Transverse colon (tissue), 4 donors: Measurements from ENCODE around the gene NUP43. TPM values are rescaled to one million over a fixed set of nuclear protein-coding genes. Genes with fewer than 3 reads are reported as not detected.

ENCODE experiments used
- DNase-seq: peaks from one replicate; pipeline ENCODE4 v3.0.0-alpha.2; 2019
- H3K27ac ChIP-seq, 4 donors: fragments of 200-600 bp; sonication (generic); 2 replicates each; pipeline ENCODE4 v1.5.1; 2016 to 2018; ENCODE audit warnings: inconsistent platforms in 4 of 4
- H3K27me3 ChIP-seq: fragments of 200-600 bp; sonication (generic); 2 replicates; pipeline ENCODE4 v1.5.1; 2017; ENCODE audit warnings: inconsistent platforms
- H3K36me3 ChIP-seq, 4 donors: fragments of 200-600 bp; sonication (generic); 2 replicates each; pipeline ENCODE4 v1.5.1; 2017 to 2019; ENCODE audit warnings: inconsistent platforms in 4 of 4
- H3K4me1 ChIP-seq, 4 donors: fragments of 200-600 bp; sonication (generic); 2 replicates each; pipeline ENCODE4 v1.5.1; 2017 to 2020; ENCODE audit warnings: inconsistent platforms in 4 of 4
- H3K4me3 ChIP-seq, 4 donors: fragments of 200-600 bp; sonication (generic); 1 replicate in 1 of 4; 2 replicates in 3 of 4; pipeline versions ENCODE4 v1.5.1 to v1.6.1; 2017 to 2019; ENCODE audit warnings: inconsistent platforms in 4 of 4
- H3K9me3 ChIP-seq, 2 donors: fragments of 200-600 bp; sonication (generic); 2 replicates each; pipeline ENCODE4 v1.5.1; 2017 to 2019; ENCODE audit warnings: inconsistent platforms in 2 of 2
- CTCF ChIP-seq, 5 experiments: fragments of 200-600 bp in 3 of 5; fragments of 450-650 bp in 2 of 5; sonication (generic) in 3 of 5; IDR thresholded peaks; 1 replicate in 2 of 5; 2 replicates in 3 of 5; pipeline ENCODE4 v1.5.1; 2016 to 2017; ENCODE audit warnings: antibody characterized with exemption in 5 of 5, inconsistent platforms in 3 of 5, mild to moderate bottlenecking in 2 of 5, moderate library complexity in 1 of 5
- EP300 ChIP-seq: sonication (generic); formaldehyde crosslinking; IDR thresholded peaks from one replicate; pipeline ENCODE4 v1.6.1; 2017; ENCODE audit warnings: antibody characterized with exemption, low read depth
- POLR2A ChIP-seq: fragments of 450-650 bp; IDR thresholded peaks from one replicate; pipeline ENCODE4 v1.6.1; 2016; ENCODE audit warnings: antibody characterized with exemption, mild to moderate bottlenecking, moderate library complexity
- POLR2AphosphoS5 ChIP-seq, 3 donors: sonication (generic); formaldehyde crosslinking; IDR thresholded peaks; one replicate each; pipeline ENCODE4 v1.6.1; 2016; ENCODE audit warnings: antibody characterized with exemption in 3 of 3
- WGBS, 2 donors: methylation state at CpG; one replicate each; pipeline ENCODE4 v1.1.5; 2018; ENCODE audit warnings: low coverage in 1 of 2; 5-methylcytosine and 5-hydroxymethylcytosine counted together
- in situ Hi-C, 4 donors: fragments of 200-750 bp; cut with MboI; loops; one replicate each; pipeline versions ENCODE4 v1.15.0 to v1.15.1; 2017; ENCODE audit warnings: low sequenced_read_pairs in 3 of 4, low pct_ligation_motif_present in 1 of 4, low pct_unique_long_range_greater_than_20kb in 1 of 4
- intact Hi-C: fragments of 100-400 bp; cut with DNase I; formaldehyde crosslinking; loops from one replicate; pipeline ENCODE4 v1.15.1; 2023; ENCODE audit warnings: low total_unique reads
- total RNA-seq, 4 donors: library from RNA; depleted of rRNA; stranded (reverse); fragments of >200 nt; gene quantifications; one replicate each; pipeline ENCODE4 v1.1.0, GENCODE V29; 2016

NUP43 gene
- total RNA-seq, 4 donors from 2014 or later = 14.7 to 54.3 (median 29.3) TPM

- intact Hi-C loops = no loop called here
Measured at GRCh38 chr6:149769676-149770075, 23.3 kb upstream of the NUP43 start.

GRCh38 chr6:149766156-149766769 is 19.9 kb upstream of the NUP43 start:
- Histone ChIP-seq H3K27me3 (no peaks in the 10 kb centered on the region), H3K4me3 (no peak overlapping the region), H3K27ac (no peak overlapping the region), H3K4me1 (no peaks in the 10 kb centered on the region), H3K36me3 (peaks cover 0 to 11% (median 3%) of the 10 kb centered on the region in 4 donors), H3K9me3 (no peaks in the 10 kb centered on the region)
- intact Hi-C loops = no loop called here
- in situ Hi-C loops = no loop called here
- 46 to 81% methylated on average over 3 of the region's 3 CpGs for WGBS, 2 donors
- no peak for DNase-seq
- no peak for TF ChIP-seq POLR2A
- no peak for TF ChIP-seq CTCF (IDR thresholded peaks at IDR 0.05)
- TF ChIP-seq POLR2AphosphoS5 (IDR thresholded peaks at IDR 0.05) = no peak

More at GRCh38 chr6:149769676-149770075, 23.3 kb upstream of the NUP43 start:
- WGBS, 2 donors = 88 to 100% methylated on average over 1 to 2 of the region's 2 CpGs
- Histone ChIP-seq H3K9me3 (no peaks in the 10 kb centered on the region), H3K27me3 (no peaks in the 10 kb centered on the region), H3K4me3 (no peak overlapping the region), H3K4me1 (no peaks in the 10 kb centered on the region), H3K36me3 (peaks cover 0 to 34% (median 16%) of the 10 kb centered on the region in 4 donors), H3K27ac (no peak overlapping the region)
- in situ Hi-C loops = no loop called here
- TF ChIP-seq POLR2AphosphoS5 (IDR thresholded peaks at IDR 0.05) = no peak
- TF ChIP-seq CTCF (IDR thresholded peaks at IDR 0.05) = no peak
- TF ChIP-seq EP300 = no peak
- no peak for TF ChIP-seq POLR2A
- DNase-seq = no peak

GRCh38 chr6:149763866-149764265 is 17.5 kb upstream of the NUP43 start:
- Histone ChIP-seq H3K36me3 (peaks cover 0 to 7% (median 1%) of the 10 kb centered on the region in 4 donors), H3K4me1 (no peaks in the 10 kb centered on the region), H3K27me3 (no peaks in the 10 kb centered on the region), H3K4me3 (no peak overlapping the region), H3K9me3 (no peaks in the 10 kb centered on the region), H3K27ac (no peak overlapping the region)
- in situ Hi-C loops (no loop called here), intact Hi-C loops (no loop called here)
- no peak for DNase-seq
- TF ChIP-seq POLR2A (no peak), POLR2AphosphoS5 (IDR thresholded peaks at IDR 0.05) (no peak), EP300 (no peak), CTCF (IDR thresholded peaks at IDR 0.05) (no peak)

GRCh38 chr6:149761438-149761837 is 15.1 kb upstream of the NUP43 start:
- WGBS, 2 donors = 79 to 84% methylated on average over 1 of the region's 1 CpG
- intact Hi-C loops (no loop called here), in situ Hi-C loops (no loop called here)
- TF ChIP-seq POLR2AphosphoS5 (IDR thresholded peaks at IDR 0.05) (no peak), POLR2A (no peak), CTCF (IDR thresholded peaks at IDR 0.05) (no peak), EP300 (no peak)
- no peak for DNase-seq
- H3K9me3 ChIP-seq = no peaks in the 10 kb centered on the region
- H3K36me3 ChIP-seq = peaks cover 0 to 7% (median under 1%) of the 10 kb centered on the region in 4 donors
- no peaks in the 10 kb centered on the region for H3K4me1 ChIP-seq
- no peaks in the 10 kb centered on the region for H3K27me3 ChIP-seq
- no peak overlapping the region for H3K4me3 ChIP-seq
- H3K27ac ChIP-seq = no peak overlapping the region
